GM21390 (cell line): ENCODE data around the gene FBXW8.

Experiments
- ATAC-seq: cut with Tn5 transposase; IDR thresholded peaks from one replicate; pipeline ENCODE4 v1.9.1; 2021; ENCODE audit not compliant: unreplicated experiment

FBXW8 gene

DNA sequence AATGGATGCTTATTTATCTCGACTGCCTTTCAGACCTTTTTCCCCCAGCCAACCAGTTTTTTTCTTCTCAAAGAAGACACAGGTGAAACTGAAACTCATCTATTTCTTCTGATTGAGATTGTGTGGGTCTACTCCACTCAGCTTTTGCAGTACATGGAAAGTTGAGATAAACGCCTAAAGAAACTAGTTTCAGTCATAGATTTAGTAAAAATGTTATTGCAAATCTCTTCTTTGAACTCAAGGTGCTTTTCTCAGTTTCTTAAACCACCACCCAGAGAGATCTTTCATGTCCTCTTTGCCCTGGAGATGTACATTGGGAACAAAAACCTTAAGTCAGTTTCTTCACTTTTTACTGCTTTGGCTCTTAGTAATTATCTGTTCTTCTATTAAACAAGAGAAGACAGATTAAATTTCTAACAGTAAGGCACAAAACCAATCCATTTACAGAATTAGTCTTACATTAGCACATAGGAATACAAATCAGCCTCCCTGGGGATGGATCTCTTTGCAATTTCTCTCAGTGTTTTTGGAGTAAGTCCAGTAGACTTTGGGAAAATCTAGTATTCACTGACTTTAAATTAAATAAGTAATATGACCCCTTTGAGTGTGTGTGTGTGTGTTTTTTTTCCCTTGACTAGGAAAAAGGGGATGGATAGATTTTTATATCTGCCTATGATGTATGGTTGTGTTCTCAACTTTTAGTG, 11.6 kb downstream of the FBXW8 start:
- peak; percentile 67 for ATAC-seq

DNA sequence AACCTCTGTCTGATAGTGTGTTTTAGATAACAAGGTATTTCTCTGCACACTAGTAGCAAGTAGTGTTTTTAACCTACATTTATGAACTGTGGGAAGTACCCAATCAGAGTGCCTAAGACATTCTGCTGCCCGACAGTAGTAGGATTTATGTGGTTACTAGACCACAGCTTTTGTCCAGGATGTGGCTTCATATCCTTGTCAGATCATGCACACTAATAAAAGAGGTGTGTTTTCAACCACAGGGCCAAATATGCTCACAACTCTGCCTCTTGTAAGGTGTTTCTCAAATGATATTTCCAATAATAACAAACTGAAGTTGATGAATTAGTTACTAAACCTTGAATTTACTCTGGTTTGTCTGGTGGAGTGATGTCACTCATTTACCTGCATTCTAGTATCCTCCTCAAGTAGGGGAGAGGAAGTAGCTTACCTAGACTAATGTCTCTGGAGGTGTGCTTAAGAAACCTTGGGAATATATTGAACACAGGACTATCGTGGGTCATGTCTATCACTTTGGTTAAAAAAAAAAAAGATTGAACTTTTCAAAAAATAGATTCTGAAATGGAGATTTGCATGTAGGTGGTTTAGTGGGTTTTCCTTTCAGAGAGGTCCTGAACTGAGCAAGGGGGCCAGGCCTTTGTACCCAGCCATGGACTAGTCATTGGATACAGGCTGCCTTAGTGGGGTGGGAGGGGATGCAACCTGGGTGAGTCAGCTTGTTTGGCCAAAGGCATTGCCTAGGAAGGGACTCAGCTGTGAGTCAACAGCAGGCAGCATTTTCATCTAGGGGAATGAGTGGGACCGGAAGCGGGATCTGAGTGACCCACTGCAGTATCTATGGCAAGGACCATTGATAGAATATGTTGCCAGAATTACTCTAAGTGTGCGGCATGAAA, 14.1 kb downstream of the FBXW8 start:
- peak; percentile 78 for ATAC-seq

DNA sequence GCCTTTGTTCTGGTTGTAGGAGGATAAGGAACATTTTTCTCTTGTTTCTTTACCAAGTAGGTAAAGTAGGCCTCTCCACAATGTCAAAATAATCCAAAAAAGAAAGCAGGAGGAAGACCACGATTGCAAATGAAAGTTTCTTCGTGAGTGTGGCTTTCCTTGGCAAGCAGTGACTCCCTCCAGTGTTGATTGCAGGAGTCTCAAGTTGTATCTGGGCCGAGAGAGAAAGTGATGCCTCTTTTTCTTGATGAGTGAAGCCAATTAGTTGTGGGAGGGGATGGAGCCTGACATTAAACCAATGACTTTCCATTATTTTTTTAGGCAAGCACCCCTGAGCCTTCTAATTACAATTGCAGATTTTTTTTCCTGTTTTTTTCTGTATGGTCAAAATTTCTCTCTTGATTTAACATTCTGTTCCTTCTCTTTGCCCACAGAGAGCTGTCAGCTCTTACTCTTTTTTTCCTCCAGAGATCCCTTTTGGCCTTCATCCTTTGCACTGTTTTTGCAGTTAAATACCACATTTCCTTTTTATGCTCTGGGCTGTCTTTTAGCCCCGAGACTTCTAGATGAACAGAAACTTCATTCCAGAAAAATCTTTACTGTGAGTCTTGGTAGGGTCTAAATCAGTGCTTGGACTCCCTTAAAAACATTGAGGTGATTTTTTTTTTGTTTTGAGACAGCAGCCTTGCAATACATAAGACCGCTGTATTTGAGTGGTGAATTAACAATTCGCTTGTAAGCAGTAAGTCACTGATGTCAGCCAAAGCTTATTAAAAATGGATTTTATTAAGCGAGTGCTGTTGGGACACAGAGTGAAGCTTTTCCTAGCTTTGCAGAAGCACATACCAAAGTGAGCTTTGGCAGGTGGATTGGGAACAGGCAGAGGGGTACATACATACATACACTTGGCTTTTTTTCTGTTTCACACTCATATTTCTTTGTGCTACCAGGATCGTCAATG, 15.8 kb downstream of the FBXW8 start:
- ATAC-seq = no peak

DNA sequence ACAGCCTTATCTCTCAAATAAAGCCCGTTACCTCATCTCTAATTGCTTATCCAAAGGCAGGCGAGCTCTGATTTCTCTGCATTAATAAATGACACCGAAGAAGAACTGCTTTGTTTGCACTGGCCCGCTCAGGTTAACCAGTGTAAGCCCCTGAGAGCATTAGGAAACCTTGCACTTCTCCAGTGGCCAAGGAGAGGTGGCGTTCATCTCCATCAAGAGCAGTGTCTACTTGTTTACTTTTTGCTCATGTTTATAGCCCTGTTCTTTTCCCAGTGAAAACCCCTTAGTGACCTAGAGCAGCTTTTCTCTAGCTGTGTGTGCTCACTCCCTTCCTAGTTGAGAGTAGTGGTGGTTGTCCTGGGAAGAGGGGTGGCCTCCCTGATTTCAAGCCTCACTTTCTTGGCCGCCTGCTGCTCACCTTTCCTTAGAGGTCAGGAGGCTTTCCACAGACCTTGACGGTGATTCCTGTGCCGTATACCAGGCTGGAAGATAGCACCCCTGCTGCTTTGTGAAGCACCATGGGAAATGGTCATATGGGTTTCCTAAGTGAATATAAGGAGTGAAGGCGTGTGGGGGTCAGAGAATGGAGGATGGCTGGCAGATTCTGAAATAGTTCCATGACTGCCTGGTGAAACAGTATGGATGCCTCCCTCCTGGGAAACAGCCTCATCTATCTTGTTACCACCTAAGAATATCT, 16.6 kb downstream of the FBXW8 start:
- ATAC-seq = no peak

DNA sequence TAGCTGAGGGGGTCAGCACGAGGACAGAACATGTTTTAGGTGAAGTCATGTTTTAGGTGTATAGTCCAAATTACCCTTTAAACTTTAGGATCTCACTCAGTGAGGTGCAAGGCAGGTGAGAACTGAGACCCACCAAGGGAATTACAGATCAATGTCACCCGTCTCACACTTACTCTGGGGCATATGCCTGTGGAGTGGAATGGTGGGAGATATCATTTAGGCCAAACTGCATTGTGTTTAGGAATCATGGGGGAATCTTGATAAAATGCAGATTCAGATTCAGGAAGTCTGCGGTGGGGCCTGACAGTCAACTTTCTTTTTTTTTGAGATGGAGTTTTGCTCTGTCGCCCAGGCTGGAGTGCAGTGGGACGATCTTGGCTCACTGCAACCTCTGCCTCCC, 17.8 kb downstream of the FBXW8 start:
- ATAC-seq = no peak

DNA sequence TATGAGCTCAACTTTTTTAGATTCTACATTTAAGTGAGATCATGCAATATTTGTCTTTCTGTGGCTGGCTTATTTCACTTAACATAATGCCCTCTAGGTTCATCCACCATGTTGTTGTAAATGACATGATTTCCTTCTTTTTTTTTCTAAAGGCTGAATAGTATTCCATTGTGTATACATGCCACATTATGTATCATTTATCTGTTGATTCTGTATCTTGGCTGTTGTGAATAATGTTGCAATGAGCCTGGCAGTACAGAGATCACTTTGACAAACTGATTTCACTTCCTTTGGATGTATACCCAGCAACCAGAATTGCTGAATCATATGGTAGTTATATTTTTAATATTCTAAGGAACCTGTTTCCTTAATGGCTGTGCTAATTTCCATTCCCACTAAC, 19.1 kb downstream of the FBXW8 start:
- no peak for ATAC-seq

DNA sequence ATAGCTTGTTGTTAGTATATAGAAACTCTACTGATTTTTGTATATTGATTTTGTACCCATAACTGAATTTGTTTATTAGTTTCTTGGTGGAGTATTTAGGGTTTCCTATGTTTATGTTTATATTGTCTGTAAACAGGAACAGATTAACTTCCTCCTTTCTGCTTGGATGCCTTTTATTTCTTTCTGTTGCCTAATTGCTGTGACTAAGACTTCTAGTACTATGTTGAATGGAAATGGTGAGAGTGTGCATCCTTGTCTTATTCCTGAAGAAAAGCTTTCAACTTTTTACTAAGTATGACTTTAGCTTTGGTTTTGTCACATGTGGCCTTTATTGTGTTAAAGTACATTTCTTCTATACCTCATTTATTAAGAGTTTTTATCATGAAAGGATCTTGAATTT, 20.9 kb downstream of the FBXW8 start:
- no peak for ATAC-seq

DNA sequence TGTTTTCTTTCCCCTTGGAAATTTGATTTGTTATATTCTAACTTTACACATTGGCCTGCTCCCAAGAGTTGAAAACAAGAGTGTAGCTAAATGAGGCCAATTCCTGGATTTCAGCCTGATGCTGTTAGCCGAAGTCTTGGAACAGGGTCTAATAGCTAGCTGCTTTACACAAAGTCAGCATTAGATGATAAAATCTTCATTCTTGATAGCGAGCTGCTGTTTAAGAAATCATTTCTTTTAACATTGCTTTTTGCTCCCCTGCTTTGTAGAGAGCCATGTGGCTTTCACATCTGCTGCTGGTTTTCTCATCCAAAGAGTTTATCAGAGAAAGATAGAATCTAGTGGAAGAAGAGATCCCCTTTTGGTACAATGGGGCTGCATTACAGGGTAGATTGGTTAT, 22.3 kb downstream of the FBXW8 start:
- no peak for ATAC-seq

DNA sequence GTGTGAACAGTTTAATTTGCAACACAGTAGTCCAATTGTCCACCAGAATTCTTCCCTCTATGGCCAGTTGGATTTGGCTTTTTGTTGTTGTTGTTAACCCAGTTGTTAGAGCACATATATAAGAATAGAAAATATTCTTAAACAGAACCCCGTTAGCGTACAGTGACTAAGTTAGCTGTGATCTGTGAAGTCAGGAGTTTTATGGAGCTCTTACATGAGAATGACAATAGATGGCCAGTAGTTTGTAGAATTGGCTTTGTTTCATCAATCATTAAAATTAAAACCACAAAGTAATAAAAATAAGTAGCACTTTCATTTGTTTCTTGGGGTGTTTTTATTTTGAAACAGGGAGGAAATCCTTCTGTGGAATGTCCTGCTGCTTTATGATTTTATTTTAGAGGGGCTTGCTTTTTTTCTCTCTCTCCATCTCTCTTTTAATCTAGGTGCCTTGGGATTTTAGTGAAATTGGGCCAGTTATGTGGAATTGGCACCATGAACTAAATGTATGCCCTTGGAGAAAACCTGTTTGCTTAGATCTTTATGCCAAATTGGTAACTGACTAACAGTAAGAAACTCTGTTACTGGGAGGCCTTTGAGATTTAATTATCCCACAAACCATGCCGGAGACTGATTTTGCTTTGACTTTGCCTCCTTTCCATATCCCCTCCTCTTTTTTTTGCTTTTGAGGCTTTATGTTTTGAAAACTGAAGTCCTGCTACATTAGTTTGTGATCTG, 22.9 kb downstream of the FBXW8 start:
- no peak for ATAC-seq

DNA sequence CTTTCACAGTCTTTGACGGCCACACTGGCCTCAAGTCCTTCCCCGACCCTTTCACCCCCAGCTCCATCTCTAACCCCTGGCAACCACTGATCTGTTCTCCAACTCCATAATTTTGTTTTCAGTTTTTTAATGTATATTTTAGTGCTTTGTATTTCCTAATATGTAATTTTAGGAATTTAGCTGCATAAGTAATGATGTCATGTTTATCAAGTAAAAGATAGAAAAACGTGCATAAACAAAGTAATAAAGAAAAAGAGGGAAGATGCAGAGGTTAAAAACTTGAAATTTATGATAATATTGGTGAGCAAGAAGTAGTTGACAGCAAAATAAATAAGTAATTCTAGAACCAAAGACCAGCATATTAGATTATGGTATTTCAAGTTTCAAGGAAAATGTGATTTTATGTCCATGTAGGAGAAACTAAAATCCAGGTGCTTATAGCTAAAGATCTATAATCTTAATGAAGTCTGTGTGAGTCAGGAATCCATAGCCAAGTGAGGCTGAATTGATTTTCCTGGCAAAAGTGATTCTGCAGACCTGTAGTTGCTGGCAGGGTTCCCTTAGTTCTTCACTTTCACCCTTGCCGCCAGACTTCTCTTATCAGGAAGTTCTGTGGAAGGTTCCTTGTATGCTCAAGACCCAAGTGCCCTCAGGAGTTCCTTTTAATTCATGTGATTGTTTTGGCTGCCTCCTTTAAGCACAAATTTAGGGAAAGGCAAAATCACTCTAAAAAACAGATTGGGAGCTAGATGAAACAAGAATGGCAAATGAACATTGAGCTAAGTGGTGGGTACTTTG, 24.4 kb downstream of the FBXW8 start:
- no peak for ATAC-seq

DNA sequence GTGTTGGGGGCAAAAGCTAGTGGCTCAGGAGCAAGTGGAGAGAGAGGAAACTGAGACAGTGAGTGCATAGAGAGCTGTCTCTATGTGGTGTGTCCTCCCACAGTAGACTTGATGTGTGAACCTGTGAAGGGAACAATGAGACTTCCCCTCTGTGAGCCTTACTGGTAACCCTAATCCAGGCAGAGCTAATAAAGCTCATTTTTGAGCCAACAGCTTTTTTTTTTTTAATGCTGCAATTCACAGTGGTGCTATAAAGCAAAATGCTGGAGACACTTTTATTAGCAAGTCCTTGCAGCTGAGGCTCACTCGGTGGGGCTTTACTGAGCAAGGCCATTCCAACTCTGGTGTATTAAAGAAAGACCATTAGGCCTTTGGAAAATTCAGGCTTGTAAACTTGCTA, 26.9 kb downstream of the FBXW8 start:
- no peak for ATAC-seq

DNA sequence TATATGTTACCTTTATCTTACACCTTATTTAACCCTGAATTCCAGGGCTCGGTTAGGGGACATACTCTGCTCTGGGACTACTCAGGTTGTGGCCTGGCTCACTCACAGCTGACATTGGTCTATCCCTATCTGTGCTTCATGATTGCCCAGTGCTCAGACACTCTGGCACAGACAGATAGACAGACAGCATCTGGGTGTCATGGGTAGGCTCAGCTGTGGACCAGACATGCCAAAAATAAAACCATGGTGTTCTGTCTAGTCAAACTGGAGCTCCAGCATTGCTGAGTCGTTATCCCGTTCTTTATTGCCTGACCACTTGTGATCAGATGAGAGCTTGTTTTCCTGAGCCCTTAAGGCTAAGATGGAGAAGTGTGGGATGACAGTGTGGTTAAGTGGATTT, 29.0 kb downstream of the FBXW8 start:
- ATAC-seq = no peak

DNA sequence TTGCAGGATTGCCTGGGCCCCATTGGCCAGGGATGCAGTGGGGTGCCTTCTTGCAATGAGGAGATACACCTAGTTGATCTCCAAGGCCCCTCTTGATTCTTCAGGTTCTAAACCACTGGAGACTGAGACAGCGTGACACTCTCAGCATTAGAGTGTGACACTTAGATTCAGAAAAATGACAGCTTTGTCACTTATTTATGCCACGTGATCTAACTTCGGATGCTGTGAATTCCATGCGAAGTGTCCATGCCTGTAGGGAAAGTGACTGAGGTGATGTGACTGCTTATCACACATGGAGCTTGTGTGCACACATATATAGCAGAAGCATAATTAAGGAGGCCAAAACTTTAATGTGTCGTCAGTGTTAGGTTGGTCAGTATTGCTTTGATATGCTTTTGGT, 30.4 kb downstream of the FBXW8 start:
- ATAC-seq = no peak

DNA sequence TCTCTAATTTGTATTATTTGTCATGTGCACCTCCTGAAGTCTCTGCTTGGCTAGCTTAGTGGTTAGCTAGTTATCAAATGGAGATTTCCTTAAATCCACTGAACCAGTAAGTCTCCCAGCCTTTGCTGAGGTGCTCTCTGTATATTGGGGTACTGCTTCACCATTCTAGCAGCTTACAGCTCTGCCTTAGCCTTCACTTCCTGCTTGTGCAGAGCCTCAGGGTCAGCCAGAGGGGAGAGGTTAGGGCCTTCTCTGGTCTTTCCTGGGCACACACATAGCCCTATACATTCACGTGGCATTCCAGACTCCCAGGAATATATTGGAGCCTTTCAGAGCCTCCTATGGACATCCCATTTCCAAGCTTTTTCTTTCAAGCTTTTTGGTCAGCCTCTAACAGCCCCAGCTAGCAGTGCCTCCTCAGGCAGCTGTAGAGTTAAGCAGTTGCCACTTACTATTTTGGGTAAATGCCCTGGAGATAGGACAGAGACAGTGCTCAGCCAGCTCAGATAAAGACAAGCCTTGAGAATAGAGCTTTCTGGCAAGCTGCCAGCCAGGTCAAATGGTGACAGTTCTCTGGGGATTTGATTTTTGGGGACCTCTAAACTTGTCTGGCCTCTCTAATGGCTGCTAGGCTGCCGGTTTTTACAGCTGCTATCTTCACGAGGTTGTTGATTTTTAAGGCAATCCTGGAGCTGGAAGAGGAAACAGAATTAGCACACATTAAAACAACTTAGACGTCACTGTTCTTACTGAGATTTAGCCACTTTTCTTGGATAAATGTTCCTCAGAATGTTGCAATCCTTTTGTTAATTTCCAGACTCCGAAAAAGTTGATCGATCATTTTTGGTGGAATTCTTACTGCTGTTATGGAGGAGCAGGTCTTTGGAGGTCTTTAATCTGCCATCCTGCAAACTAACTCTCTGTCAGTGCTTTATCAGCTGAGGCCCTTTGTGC, 32.9 kb downstream of the FBXW8 start:
- ATAC-seq = no peak

DNA sequence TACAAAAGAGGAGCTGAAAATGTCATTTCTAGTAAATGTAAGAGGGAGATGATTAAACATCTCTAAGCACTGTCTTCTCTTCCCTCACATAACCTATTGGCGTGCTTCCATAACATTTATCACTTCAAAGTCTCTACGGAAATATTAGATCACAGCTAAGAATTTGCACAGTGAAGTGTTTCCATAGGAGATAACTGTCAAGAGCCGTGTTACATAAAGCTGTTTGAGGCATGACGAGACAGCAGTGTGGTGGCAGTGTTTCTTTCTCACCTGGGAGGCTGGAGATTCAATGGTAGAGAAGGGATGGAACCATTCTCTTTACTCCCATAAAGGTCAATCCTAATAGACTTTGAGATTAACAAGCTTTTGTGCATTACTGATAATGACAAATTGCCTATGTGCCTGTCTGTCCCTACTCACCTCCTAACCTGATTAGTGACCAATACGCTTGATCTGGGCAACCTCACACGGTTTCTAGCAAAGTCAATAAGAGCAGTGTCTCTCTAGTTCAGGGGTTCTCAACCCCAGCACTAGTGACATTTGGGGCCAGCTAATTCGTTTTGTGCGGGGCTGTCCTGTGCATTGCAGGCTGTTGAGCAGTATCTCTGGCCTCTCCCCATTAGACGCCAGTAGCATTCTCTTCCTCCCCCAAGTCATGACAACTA, 35.3 kb downstream of the FBXW8 start:
- ATAC-seq = no peak

DNA sequence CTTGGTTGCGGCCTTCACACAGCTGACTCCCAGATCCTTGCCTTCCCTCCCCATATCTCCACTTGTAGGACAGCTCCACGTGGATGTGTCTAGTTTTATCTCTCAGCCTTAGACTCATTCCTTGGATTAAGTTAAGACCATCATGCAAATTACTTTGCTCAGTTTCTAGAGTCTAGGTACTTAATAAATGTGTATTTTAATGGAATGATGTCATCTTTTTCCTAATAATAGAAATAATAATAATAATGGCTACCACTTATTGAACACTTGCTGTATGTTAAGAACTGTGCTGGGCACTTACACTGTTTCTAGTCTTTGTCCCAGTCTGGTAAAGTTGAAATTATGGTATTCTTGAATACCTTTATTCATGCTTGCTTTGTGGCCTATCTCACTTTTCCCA, 37.5 kb downstream of the FBXW8 start:
- no peak for ATAC-seq

DNA sequence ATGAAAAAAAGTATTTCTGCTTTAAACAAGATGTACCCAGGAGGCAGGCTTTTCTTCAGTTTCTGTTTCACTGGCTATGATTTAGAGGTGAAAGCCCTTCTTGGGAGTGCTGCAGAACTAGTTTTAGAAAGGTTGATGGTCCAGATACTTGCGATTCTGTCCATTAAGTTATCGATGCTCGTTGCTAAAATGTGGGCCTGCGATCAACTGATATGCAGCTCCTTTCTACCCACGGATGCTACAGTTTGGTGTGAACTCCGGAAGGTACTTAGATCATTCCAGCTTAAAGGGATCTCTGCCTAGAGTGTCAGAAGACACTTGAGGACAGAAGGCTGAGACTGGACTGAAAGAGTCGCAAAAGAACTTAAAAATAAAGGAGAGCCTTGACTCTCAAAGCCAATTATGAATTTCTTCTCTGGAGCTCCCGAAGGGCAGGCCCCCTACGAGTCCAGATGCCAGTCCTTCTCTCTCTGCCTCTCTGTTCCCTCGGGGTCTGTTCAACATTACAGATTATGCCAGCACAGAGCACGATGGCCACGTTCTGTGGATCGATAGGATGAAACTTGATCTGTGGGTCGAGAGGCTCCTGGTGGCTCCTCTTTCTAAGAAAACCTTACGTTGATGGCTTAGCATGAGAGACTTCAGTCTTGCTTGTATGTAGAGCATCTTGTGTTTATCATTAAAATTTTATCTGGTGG, 40.0 kb downstream of the FBXW8 start:
- ATAC-seq = no peak
